ENCODE data around the gene ZNF200.

DNA sequence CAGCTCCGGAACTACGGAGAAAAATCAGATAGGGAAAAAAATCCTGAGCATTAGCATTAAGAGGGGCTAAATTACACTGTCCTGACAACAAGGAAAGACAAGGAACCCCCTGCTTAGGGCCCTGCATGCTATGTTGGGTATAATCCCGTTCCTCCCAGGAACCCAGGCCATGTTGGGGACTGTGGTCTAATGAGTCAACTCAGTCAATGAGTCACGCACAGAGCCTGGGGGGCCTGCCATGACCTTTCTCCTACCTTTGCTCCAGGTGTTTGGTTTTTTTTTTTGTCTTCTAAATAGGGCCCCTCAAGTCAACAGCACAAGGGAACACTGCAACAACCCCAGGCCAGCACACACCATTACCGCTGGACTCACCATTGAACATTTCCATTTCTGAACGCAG, 8.9 kb upstream of the ZNF200 start:
- TF ChIP-seq, protein P1, sequence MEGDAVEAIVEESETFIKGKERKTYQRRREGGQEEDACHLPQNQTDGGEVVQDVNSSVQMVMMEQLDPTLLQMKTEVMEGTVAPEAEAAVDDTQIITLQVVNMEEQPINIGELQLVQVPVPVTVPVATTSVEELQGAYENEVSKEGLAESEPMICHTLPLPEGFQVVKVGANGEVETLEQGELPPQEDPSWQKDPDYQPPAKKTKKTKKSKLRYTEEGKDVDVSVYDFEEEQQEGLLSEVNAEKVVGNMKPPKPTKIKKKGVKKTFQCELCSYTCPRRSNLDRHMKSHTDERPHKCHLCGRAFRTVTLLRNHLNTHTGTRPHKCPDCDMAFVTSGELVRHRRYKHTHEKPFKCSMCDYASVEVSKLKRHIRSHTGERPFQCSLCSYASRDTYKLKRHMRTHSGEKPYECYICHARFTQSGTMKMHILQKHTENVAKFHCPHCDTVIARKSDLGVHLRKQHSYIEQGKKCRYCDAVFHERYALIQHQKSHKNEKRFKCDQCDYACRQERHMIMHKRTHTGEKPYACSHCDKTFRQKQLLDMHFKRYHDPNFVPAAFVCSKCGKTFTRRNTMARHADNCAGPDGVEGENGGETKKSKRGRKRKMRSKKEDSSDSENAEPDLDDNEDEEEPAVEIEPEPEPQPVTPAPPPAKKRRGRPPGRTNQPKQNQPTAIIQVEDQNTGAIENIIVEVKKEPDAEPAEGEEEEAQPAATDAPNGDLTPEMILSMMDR (IDR thresholded peaks at IDR 0.05) = no peak
- no peak for TF ChIP-seq POLR2A (IDR thresholded peaks at IDR 0.05)
